Measurements from ENCODE around the gene FEZF1. TPM values are rescaled to one million over a fixed set of nuclear protein-coding genes. Genes with fewer than 3 reads are reported as not detected.

FEZF1 gene
- total RNA-seq: not detected in 2 replicates

GRCh38 chr7:122304319-122304975 is at the start of gene FEZF1:
Gene FEZF1 (minus strand): TSS chr7:122304750. CDS start chr7:122304437, 313 bp downstream.

Other genes starting within 250 kb of the FEZF1 start
- 14.2 and 14.9 TPM in 2 replicates for gene AASS, start 160.5 kb downstream of the FEZF1 start, total RNA-seq